Upper lobe of left lung (tissue), 4 donors: Measurements from ENCODE around the gene PDE4D.

Experiments used
- CTCF ChIP-seq, 6 experiments: fragments of 450-650 bp in 4 of 6; fragments of 200-600 bp in 2 of 6; sonication (generic) in 2 of 6; IDR thresholded peaks; one replicate each; pipeline ENCODE4 v1.5.1; 2016 to 2019; ENCODE audit warnings: antibody characterized with exemption in 6 of 6
- POLR2A ChIP-seq, 4 donors: fragments of 450-650 bp; IDR thresholded peaks; one replicate each; pipeline ENCODE4 v1.5.1; 2016 to 2017; ENCODE audit warnings: antibody characterized with exemption in 4 of 4, mild to moderate bottlenecking in 2 of 4
- POLR2AphosphoS5 ChIP-seq, 2 donors: sonication (generic); formaldehyde crosslinking; IDR thresholded peaks; one replicate each; pipeline ENCODE4 v1.5.1; 2017; ENCODE audit warnings: antibody characterized with exemption in 2 of 2

GRCh38 chr5:59569608-59570334 is 323.8 kb downstream of the PDE4D start:
- TF ChIP-seq CTCF (IDR thresholded peaks at IDR 0.05): no peak
- no peak for TF ChIP-seq POLR2AphosphoS5 (IDR thresholded peaks at IDR 0.05)
- no peak for TF ChIP-seq POLR2A (IDR thresholded peaks at IDR 0.05)
